A172 (cell line): ENCODE data around the gene SLC38A9. TPM values are rescaled to one million over a fixed set of nuclear protein-coding genes. Genes with fewer than 3 reads are reported as not detected.

ENCODE experiments used
- DNase-seq: peaks from one replicate; pipeline ENCODE4 v3.0.0-alpha.2; 2015; ENCODE audit warnings: low spot score
- total RNA-seq: library from RNA; depleted of rRNA; stranded (reverse); fragments of >200 nt; shearing (Covaris generic); gene quantifications from 2 replicates; pipeline ENCODE4 v1.2.3, GENCODE V29; 2014

Gene SLC38A9
- total RNA-seq, 1 experiment from 2014 or later = 33.1 TPM

- DNase-seq = no peak
Measured at GRCh38 chr5:55657443-55657842, 54.7 kb downstream of the SLC38A9 start.

GRCh38 chr5:55650386-55650785 lies 61.7 kb downstream of the SLC38A9 start:
- peak; percentile 50 for DNase-seq

GRCh38 chr5:55649963-55650362 lies 62.2 kb downstream of the SLC38A9 start:
- no peak for DNase-seq

- no peak for DNase-seq
Measured at GRCh38 chr5:55645304-55645703, 66.8 kb downstream of the SLC38A9 start.

GRCh38 chr5:55638455-55638854 lies 73.7 kb downstream of the SLC38A9 start:
- no peak for DNase-seq

GRCh38 chr5:55638051-55638450 lies 74.1 kb downstream of the SLC38A9 start:
- DNase-seq = no peak

- peak; percentile 35 for DNase-seq
Measured at GRCh38 chr5:55636683-55637082, 75.4 kb downstream of the SLC38A9 start.

GRCh38 chr5:55636177-55636576 lies 75.9 kb downstream of the SLC38A9 start:
- no peak for DNase-seq

- DNase-seq = no peak
Measured at GRCh38 chr5:55634866-55635265, 77.3 kb downstream of the SLC38A9 start.

GRCh38 chr5:55634209-55634805 lies 77.8 kb downstream of the SLC38A9 start:
- no peak for DNase-seq

GRCh38 chr5:55633574-55634208 lies 78.4 kb downstream of the SLC38A9 start:
- peak; percentile 60 for DNase-seq

- DNase-seq = no peak
Measured at GRCh38 chr5:55629815-55630214, 82.3 kb downstream of the SLC38A9 start.

GRCh38 chr5:55626790-55627189 lies 85.3 kb downstream of the SLC38A9 start:
- no peak for DNase-seq

GRCh38 chr5:55625913-55626312 lies 86.2 kb downstream of the SLC38A9 start:
- no peak for DNase-seq

- DNase-seq = no peak
Measured at GRCh38 chr5:55625589-55625909, 86.6 kb downstream of the SLC38A9 start.

- DNase-seq = no peak
Measured at GRCh38 chr5:55624841-55625588, 87.1 kb downstream of the SLC38A9 start.

GRCh38 chr5:55623789-55624188 lies 88.3 kb downstream of the SLC38A9 start:
- DNase-seq = no peak

GRCh38 chr5:55622460-55622859 lies 89.7 kb downstream of the SLC38A9 start:
- no peak for DNase-seq

- DNase-seq = no peak
Measured at GRCh38 chr5:55621229-55621628, 90.9 kb downstream of the SLC38A9 start.

GRCh38 chr5:55620766-55621160 lies 91.4 kb downstream of the SLC38A9 start:
- DNase-seq = no peak

GRCh38 chr5:55620009-55620765 lies 91.9 kb downstream of the SLC38A9 start:
- DNase-seq = no peak

- DNase-seq = no peak
Measured at GRCh38 chr5:55618318-55618717, 93.8 kb downstream of the SLC38A9 start.
